H54 (cell line): ENCODE data around the gene KBTBD13.

ENCODE experiments used
- DNase-seq: peaks from one replicate; pipeline ENCODE4 v3.0.0; 2011; ENCODE audit warnings: low spot score, mixed read lengths; ENCODE audit not compliant: insufficient read length
- FAIRE-seq: peaks from 3 replicates; lab custom pipeline; 2011; peaks lifted over from hg19 to GRCh38; lab: Jason Lieb, UNC
- POLR2A ChIP-seq: IDR thresholded peaks from 2 replicates; pipeline ENCODE4 v1.6.1; 2011; ENCODE audit warnings: low read depth, mild to moderate bottlenecking, low read length

KBTBD13 gene

DNA sequence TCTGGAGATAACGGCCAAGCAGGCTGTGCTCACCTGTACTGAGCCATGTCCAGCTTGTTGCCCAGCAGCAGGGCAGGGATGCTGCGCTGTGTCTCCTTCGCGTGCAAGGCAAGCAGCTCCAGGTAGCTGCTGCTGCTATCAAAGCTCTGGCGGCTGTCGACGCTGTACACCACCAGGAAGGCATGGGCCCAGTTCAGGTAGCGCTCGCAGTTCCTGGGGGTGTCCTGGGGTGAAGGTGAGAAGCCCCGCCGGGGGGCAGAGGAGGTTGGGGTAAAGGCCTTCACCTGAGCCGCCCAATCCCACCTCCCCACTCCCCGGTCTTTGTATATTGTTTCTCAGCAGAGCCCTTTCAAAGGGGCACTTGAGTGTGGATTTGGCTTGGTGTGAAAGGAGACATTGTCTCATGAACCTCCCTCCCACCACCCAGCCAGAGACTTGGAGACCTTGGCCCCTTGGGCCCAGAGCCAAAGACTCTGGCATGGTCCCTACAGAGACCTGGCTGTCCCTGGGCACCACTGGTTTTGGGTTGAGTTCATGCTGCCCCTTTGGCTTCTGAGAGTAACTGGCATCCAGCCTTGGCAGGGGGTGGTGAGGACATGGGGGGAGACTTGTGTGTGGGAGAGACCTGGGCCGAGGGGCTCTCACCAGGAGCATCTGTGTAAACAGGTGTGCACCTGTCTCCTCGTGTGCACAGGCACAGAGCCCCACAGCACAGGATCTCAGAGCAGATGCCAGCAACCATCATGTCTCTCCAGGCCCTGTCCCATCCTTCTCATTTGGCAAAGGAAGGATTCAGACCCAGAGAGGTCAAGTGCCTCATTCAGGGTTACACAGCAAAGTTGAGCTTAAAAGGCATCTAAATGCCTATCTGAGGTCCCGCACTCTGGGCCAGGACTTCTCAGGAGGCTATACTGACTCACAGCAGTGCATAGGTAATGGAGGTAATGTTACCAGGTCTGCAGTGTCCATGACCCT, 17.9 kb upstream of the KBTBD13 start:
- DNase-seq, result no peak
- no peak for TF ChIP-seq POLR2A
- FAIRE-seq, result no peak

DNA sequence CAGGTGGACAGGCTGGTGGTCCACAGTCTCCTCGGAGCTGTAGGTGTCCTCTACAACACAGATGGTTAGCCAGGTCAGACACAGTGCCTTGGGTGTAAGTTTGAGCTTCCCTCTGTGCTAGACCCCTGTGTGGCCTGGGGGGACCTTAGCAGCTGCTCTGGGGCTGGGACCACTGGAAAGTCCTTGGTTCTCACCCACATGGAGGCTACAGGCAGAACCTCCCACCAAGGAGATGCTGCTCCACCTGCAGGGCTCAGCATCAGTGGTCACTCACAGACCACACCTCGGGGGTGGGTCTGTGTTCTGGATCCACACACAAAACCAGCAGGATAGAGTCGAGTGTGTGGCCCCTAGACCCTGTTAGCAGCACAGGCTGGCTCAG, 17.2 kb upstream of the KBTBD13 start:
- no peak for DNase-seq
- TF ChIP-seq POLR2A, result no peak
- no peak for FAIRE-seq

DNA sequence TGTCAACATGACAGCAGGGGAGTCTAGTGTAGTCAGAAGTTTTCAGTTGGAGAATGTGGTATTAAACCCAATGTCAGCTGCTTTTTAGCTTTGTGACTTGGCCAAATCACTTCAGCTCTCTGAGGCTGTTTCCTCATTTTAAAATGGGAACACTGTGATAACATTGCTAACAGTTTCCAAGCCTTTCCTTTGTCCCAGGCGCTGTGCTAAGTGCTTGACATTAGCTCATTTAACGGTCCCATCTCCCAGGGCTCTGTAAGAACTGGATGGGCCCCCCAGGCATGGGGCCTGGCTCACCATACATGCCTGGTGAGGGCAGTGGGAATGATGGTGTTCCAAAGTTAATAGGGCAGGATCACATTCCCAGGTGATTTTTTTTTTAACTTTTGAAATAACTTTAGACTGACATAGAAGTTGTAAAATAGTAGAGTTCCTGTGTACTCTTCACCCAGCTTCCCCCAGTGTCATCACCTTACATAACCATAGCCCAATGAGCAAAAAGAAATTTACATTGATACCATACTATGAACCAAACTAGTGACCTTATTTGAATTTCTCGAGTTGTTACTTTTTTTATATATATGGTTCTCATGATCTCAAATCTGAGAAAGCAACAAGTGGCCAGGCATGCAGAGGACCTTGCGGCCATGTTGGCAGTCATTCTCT, 16.5 kb upstream of the KBTBD13 start:
- no peak for TF ChIP-seq POLR2A
- DNase-seq, result no peak
- no peak for FAIRE-seq

DNA sequence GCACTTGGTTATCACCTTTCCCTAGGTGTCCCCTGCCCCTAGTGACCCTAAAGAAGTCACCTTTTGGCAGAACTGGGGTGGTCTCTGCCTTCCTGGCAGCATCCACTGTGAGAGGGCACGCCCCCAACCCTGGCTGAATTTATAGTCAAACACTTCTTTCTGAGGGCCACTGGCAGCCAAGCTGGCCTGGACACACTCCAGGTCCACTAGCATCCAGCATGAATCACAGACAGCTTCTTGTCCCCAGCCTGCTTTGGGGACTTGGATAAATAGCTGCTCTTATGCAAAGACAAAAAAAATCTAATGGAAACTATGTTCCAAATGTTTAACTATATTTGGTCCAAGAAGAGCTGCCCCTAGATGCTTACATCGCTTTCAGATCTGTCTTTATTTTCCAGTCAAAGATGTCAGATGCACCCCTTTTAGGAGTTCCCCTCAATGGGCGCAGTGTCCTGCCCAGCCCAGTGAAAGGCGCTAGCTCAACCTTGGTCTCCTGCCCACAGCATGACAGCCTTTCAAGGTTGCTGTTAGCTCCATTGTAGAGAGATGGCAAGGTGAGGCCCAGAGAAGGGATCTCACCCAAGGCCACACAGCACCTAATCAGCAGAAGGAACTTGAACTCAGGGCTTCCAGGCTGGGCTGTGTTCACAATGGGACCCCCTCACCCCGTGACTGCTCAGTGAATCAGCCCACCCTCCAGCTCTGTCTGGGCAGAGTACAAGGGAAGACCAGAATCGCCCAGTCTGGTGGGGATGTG, 15.7 kb upstream of the KBTBD13 start:
- DNase-seq (no peak), FAIRE-seq (no peak)
- TF ChIP-seq POLR2A, result no peak

DNA sequence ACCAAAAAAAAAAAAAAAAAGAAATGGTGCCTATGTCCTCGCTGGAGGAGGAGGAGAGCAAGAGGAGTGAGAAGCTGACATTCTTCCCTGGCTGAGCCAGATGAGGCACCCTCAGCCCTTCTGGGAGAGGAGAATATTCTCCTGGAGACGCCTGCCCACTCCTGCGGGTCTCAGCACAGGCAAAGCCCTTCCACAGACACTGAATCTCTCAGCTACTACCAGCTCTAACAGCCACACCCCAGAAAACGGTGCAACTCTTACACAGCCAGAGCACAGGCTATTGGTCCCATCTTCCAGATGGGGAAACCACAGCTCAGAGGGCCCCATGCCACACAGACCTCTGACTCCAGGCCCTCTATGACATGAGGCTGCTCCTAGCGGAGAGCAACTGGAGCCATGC, 14.5 kb upstream of the KBTBD13 start:
- FAIRE-seq (no peak), DNase-seq (no peak)
- TF ChIP-seq POLR2A, result no peak

DNA sequence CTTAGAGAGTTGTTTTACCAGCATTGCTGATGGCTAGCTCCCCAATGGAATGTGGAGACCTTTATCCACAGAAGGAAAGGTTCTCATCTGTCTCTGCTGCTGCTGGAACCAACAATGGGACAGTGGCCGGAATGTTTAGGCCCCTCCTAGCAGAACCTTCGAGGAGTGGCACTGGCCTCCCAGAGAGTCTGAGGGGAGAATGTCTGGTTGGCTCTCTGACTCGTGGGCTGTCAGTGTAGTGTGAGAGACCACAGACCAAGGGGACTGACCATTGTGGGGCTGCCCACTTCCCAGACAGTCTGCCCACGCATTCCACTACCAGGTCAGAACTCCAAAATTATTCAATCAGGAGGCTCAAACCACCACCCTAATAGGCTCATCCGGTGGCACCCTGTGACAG, 13.8 kb upstream of the KBTBD13 start:
- TF ChIP-seq POLR2A, result no peak
- no peak for DNase-seq
- FAIRE-seq, result no peak

DNA sequence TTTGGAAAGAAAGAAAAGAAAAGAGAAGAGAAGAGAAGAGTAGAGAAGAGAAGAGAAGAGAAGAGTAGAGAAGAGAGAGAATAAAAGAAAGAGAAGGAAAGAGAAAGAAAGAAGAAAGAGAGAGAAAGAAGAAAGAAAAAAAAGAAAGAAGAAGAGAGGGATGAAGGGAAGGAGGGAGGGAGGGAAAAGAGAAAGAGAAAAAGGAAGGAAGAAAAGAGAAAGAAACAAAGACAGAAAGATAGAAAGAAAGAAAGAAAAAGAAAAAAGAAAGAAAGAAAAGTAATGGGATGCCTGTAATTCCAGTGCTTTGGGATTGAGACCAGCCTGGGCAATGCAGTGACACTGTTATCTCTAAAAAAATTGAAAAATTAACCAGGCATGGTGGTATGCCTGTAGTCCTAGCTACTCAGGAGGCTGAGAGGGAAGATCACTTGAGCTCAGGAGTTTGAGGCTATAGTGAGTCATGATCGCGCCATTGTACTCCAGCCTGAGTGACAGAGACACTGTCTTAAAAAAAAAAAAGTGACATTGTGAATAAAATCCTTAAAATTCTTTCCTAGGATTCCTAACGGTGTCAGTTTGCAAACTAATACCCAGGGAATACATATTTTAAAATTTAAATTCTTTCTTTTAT, 10.4 kb upstream of the KBTBD13 start:
- DNase-seq, result no peak
- TF ChIP-seq POLR2A, result no peak
- no peak for FAIRE-seq

DNA sequence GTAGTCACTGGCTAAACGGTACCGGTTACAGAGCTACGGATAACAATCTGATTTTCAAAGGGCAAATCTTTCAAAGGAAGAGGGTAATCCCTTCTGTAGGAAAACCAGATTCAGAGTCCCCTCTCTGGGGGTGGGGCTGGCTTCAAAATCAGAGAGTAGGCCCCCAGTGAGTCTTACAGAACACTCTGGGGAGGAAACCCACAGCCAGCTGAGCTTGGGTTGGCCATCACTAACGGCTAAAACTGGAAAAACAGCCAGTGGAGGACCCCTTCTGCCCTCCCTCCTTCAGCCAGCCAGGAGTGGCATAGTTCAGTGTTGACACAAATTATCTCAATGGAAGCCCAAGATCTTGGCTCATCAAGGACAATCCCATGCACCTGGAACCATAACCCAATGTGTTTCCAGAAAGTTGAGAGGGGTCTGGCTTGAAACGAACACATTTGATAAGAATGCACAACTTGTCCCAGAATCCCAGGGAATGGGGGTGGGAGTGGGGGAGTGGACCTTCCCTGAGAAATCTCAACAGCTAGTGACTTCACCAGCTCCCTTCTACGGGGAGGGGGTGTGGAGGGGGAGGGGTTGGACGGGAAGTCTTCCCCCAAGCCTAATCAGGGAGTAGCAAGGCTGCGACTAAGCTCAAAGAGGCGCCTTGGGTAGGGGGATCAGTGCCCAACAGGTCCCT, 9.8 kb upstream of the KBTBD13 start:
- FAIRE-seq, result no peak
- TF ChIP-seq POLR2A, result no peak
- DNase-seq, result no peak

DNA sequence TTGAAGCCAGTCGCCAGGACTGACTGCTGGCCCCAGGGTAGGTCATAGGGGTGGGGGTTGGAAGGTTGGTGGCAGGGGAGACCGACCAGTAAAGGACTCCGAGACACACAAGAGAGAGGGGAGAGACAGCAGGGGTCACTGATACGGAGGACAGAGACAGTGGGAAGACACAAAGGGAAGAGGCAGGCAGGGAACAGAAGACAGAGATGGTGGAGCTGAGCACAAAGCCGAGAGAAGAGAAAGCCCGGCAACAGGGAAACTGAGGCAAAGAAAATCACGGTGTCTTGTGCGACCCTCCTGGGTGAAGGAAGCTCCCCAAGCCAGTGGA, 9.3 kb upstream of the KBTBD13 start:
- FAIRE-seq (no peak), DNase-seq (no peak)
- no peak for TF ChIP-seq POLR2A

DNA sequence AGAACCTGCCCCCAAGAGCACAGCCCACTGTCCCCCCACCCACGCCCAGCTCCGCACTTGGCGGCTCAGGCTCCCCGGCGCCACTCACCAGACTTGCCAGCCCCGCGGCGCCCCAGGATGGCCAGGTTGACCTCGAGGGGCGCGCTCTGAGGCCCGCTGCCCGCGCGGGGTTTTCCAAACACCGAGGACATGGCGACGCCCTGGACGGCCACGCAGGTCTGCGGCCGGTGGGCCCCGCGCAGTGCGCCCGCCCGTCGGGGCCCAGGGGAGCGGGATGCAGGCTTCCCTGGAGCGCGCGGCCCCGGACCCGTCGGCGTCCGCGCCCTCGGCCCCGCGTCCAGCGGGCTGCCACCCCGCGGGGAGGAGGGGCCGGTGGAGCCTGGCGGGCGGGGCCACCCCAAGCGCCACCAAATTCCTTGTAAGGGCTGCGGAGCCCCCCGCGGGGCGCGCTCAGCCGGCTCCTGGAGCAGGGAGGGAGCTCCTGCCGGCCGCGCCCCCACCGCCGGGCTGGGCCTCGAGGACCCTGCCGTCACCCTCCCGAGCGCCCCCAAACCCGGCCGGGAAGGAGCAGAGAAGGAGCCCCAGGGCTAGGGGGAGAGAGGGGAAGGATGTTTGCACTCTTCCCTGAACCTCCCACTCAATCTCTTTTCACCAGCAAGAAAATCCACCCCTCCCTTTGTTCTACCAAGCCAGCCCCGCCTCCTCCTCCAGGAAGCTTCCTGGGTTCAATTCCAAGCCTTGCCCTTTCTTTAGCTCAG, 8.7 kb upstream of the KBTBD13 start, which contains the start of gene RASL12:
RASL12 (minus strand) TSS at position 347 of the 758 bp plus-strand sequence; CDS start at position 191, 156 bp downstream.
- DNase-seq (no peak), FAIRE-seq (no peak)
- TF ChIP-seq POLR2A, result no peak

DNA sequence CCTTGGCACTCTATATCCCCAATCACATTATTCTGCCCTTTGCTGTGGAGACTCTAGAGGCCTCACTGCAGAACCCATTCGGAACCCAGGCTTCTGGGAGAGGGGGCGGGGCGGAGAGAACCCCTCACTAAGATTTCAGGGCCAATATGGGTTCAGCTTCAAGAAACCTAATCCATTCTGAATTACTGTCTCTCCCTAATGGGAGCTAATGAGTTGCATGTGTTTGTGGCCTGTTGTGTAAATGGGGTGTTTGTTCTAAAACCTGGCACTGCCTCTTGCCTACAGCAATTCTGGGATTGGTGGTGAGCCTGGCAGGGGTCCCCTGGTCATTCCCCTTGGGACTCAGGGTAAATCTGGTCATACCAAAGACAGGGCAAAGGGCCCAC, 8.2 kb upstream of the KBTBD13 start:
- no peak for TF ChIP-seq POLR2A
- no peak for FAIRE-seq
- DNase-seq, result no peak

DNA sequence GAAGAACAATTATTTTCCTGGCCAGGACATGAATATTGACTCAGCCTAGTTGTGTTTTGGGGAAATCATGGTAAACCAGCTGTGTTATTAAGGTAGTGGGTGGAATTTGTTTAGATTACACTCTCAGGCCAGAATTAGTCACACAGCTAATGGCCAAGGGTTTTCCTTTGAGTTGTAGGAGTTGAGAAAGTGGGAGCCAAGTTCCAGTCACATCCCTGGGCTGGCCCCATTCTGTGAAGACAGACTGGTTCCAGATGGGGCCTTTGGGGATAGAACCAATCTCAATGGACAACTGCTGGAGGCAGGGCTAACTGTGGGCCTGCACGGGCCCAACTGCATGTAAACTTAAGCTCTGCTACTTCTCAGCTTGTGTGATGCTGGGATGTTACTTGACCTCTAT, 7.4 kb upstream of the KBTBD13 start:
- DNase-seq (no peak), FAIRE-seq (no peak)
- TF ChIP-seq POLR2A, result no peak

DNA sequence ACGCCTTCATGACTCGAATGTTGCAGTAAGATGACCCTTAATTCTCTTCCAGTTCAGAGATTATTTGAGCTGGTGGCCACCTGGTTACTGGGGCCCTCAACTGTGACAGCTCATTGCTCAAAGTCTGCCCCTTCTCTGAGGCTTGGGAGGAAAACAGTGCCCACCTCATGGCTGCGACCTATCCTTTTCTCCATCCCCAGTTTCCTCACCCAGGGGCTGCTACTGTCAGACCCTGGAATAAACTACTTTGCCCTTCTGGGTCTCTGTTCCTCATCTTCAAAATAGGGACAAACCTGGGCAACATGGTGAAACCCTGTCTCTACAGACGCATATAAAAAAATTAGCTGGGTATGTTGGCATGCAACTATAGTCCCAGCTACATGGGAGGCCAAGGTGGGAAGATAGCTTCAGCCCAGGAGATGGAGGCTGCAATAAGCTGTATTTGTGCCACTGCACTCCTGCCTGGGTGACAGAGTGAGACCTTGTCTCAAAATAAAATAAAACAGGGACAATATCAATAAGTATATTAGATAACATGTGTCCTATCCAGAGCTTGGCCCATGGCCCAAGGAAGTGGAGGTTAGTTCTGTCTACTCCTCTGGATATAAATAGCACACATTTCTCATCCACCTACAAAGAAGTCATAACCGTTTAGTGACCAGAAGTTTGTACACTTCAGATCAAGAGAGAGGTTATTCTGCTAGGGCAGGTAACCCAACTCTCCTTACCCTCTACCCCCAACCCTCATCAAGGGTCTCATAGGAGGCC, 6.6 kb upstream of the KBTBD13 start:
- DNase-seq (no peak), FAIRE-seq (no peak)
- no peak for TF ChIP-seq POLR2A
